CD4-positive, alpha-beta T cell treated with Interleukin-21 for 1 hour (primary cell): Measurements from ENCODE around the gene TPRN.
"Not testable (repeated sequence)": the region's sequence is repeated elsewhere in the genome, so short reads cannot be mapped to it uniquely, and the experiment has no call there.

ENCODE experiments used
- DNase-seq: peaks from one replicate; pipeline ENCODE4 v3.0.0-alpha.2; 2020

TPRN gene

GRCh38 chr9:137200311-137201204 is at the start of gene TPRN:
TPRN (minus strand) TSS chr9:137200741; CDS start chr9:137200711, 30 bp downstream.
- peak; percentile 99 for DNase-seq

- no peak for DNase-seq
These were observed 47.3 kb upstream of the TPRN start for GRCh38 chr9:137247916-137248175.

GRCh38 chr9:137247135-137247915 is 46.8 kb upstream of the TPRN start:
- DNase-seq = no peak

GRCh38 chr9:137245450-137246421 is 45.2 kb upstream of the TPRN start:
- no peak for DNase-seq

GRCh38 chr9:137244486-137245449 is 44.2 kb upstream of the TPRN start:
- DNase-seq = no peak

GRCh38 chr9:137243626-137244485 is 43.3 kb upstream of the TPRN start:
- no peak for DNase-seq

- DNase-seq = not testable (repeated sequence)
These were observed 42.7 kb upstream of the TPRN start for GRCh38 chr9:137243266-137243625.

GRCh38 chr9:137242269-137243203 is 42.0 kb upstream of the TPRN start:
- no peak for DNase-seq

GRCh38 chr9:137241490-137242268 is 41.1 kb upstream of the TPRN start:
- peak; percentile 65 for DNase-seq

GRCh38 chr9:137240841-137241489 is 40.4 kb upstream of the TPRN start, which contains the start of gene TUBB4B:
TUBB4B (plus strand) TSS chr9:137241287; CDS start chr9:137241361, 74 bp downstream.
- peak; percentile 100 for DNase-seq

- DNase-seq = peak; percentile 79
These were observed 39.8 kb upstream of the TPRN start for GRCh38 chr9:137240318-137240840.

- DNase-seq = not testable (repeated sequence)
These were observed 39.1 kb upstream of the TPRN start for GRCh38 chr9:137239541-137240200.

- DNase-seq = no peak
These were observed 37.5 kb upstream of the TPRN start for GRCh38 chr9:137237759-137238726.

- no peak for DNase-seq
These were observed 36.4 kb upstream of the TPRN start for GRCh38 chr9:137236936-137237421.

- peak; percentile 90 for DNase-seq
These were observed 35.8 kb upstream of the TPRN start for GRCh38 chr9:137236238-137236935.
